Measurements from ENCODE around the gene ETHE1. TPM values are rescaled to one million over a fixed set of nuclear protein-coding genes. Genes with fewer than 3 reads are reported as not detected.
"Not testable (repeated sequence)": the region's sequence is repeated elsewhere in the genome, so short reads cannot be mapped to it uniquely, and the experiment has no call there.

ETHE1 gene
- total RNA-seq, 5 donors from 2014 or later (not counting 1 experiment from before 2014, with no cell fraction given), result 19.1 to 39.4 (median 34.7) TPM

GRCh38 chr19:43527860-43528622 is 1.0 kb upstream of the ETHE1 start:
- no peak overlapping the region for H3K27ac Mint-ChIP-seq
- POLR2A ChIA-PET, result interaction anchor here in 1 of 2 donors (0.7 to 1.0 kb wide), 2 partner anchors 89 to 227 kb away, joined by 5 to 6 read pairs; partner anchors contain the start of gene SMG9
- Histone ChIP-seq H3K4me3 (ENCODE audit: control insufficient read depth in 1 of 2, extremely low read depth in 1 of 2, low read length in 1 of 2) (no peak overlapping the region), H3K9me3 (no peaks in the 10 kb centered on the region), H3K4me1 (ENCODE audit: control insufficient read depth in 1 of 2, extremely low read depth in 1 of 2, insufficient read depth in 2 of 2, low read length in 2 of 2) (peaks cover 9 to 41% of the 10 kb centered on the region in 2 experiments), H3K27ac (ENCODE audit: low read length) (no peak overlapping the region), H3K36me3 (ENCODE audit: control insufficient read depth in 2 of 2, extremely low read depth in 1 of 2, insufficient read depth in 1 of 2, low read length in 1 of 2) (no peaks in the 10 kb centered on the region), H3K27me3 (replicated peaks in 1 of 2; ENCODE audit: control insufficient read depth in 2 of 2, extremely low read depth in 1 of 2, insufficient read depth in 2 of 2, low read length in 1 of 2) (no peaks in the 10 kb centered on the region)
- H3K4me1 Mint-ChIP-seq, result peaks cover 28 to 38% (median 35%) of the 10 kb centered on the region in 3 donors
- no peaks in the 10 kb centered on the region for H3K27me3 Mint-ChIP-seq
- WGBS (ENCODE audit: insufficient coverage), result 90% methylated on average over 2 of the region's 13 CpGs
- no peak for DNase-seq
- peak overlapping the region in 2 of 3 donors; percentile 47 to 73 for H3K4me3 Mint-ChIP-seq
- CTCF ChIA-PET, result interaction anchor here (0.6 to 1.5 kb wide), 12 partner anchors 9 to 620 kb away, joined by 3 to 11 read pairs (median 3); no protein-coding TSS in a partner anchor
- no peaks in the 10 kb centered on the region for H3K9me3 Mint-ChIP-seq
- no peaks in the 10 kb centered on the region for H3K36me3 Mint-ChIP-seq
- no peak for ATAC-seq (replicated peaks in 1 of 4)

GRCh38 chr19:43525836-43526771 is 897 bp downstream of the ETHE1 start:
- DNase-seq (peak in 6 of 35 experiments; percentile 9 to 43 (median 22)), ATAC-seq (replicated peaks in 1 of 4) (peak in 3 of 4 experiments; percentile 29 to 32 (median 31))
- Mint-ChIP-seq H3K27ac (peak overlapping the region; percentile 86 to 88), H3K4me3 (peak overlapping the region; percentile 73 to 89 (median 74)), H3K27me3 (no peaks in the 10 kb centered on the region), H3K4me1 (peaks cover 23 to 34% (median 28%) of the 10 kb centered on the region in 3 donors), H3K9me3 (no peaks in the 10 kb centered on the region), H3K36me3 (peaks cover 3% of the 10 kb centered on the region)
- no peaks in the 10 kb centered on the region for H3K9me3 ChIP-seq
- POLR2A ChIA-PET, result no interaction called here
- WGBS (ENCODE audit: insufficient coverage), result under 1% methylated on average over 20 of the region's 26 CpGs
- CTCF ChIA-PET, result interaction anchor here in 1 of 2 donors (1.1 to 2.9 kb wide), 4 partner anchors 22 to 87 kb away, joined by 3 to 12 read pairs (median 6); no protein-coding TSS in a partner anchor
- H3K4me3 ChIP-seq (ENCODE audit: control insufficient read depth in 1 of 2, extremely low read depth in 1 of 2, low read length in 1 of 2), result peak overlapping the region; percentile 81 to 93
- H3K36me3 ChIP-seq (ENCODE audit: control insufficient read depth in 2 of 2, extremely low read depth in 1 of 2, insufficient read depth in 1 of 2, low read length in 1 of 2), result peaks cover 0 to 9% of the 10 kb centered on the region in 2 donors
- H3K27ac ChIP-seq (ENCODE audit: low read length), result peak overlapping the region; percentile 66
- peaks cover 7 to 28% of the 10 kb centered on the region in 2 experiments for H3K4me1 ChIP-seq (ENCODE audit: control insufficient read depth in 1 of 2, extremely low read depth in 1 of 2, insufficient read depth in 2 of 2, low read length in 2 of 2)
- no peaks in the 10 kb centered on the region for H3K27me3 ChIP-seq (replicated peaks in 1 of 2; ENCODE audit: control insufficient read depth in 2 of 2, extremely low read depth in 1 of 2, insufficient read depth in 2 of 2, low read length in 1 of 2)

GRCh38 chr19:43524922-43525835 is 1.8 kb downstream of the ETHE1 start:
- Mint-ChIP-seq H3K4me3 (peak overlapping the region; percentile 73 to 89 (median 74)), H3K27me3 (no peaks in the 10 kb centered on the region), H3K4me1 (peaks cover 23 to 34% (median 28%) of the 10 kb centered on the region in 3 donors), H3K9me3 (no peaks in the 10 kb centered on the region), H3K36me3 (peaks cover 3% of the 10 kb centered on the region), H3K27ac (peak overlapping the region; percentile 86 to 88)
- no peaks in the 10 kb centered on the region for H3K9me3 ChIP-seq
- peak; percentile 59 to 72 (median 66) for ATAC-seq (replicated peaks in 1 of 4)
- peak overlapping the region; percentile 81 to 93 for H3K4me3 ChIP-seq (ENCODE audit: control insufficient read depth in 1 of 2, extremely low read depth in 1 of 2, low read length in 1 of 2)
- POLR2A ChIA-PET, result interaction anchor here in 1 of 2 donors (0.6 kb wide), 1 partner anchor 64 kb away, joined by 3 read pairs; no protein-coding TSS in a partner anchor
- H3K4me1 ChIP-seq (ENCODE audit: control insufficient read depth in 1 of 2, extremely low read depth in 1 of 2, insufficient read depth in 2 of 2, low read length in 2 of 2), result peaks cover 7 to 28% of the 10 kb centered on the region in 2 experiments
- no peaks in the 10 kb centered on the region for H3K27me3 ChIP-seq (replicated peaks in 1 of 2; ENCODE audit: control insufficient read depth in 2 of 2, extremely low read depth in 1 of 2, insufficient read depth in 2 of 2, low read length in 1 of 2)
- peaks cover 0 to 11% of the 10 kb centered on the region in 2 donors for H3K36me3 ChIP-seq (ENCODE audit: control insufficient read depth in 2 of 2, extremely low read depth in 1 of 2, insufficient read depth in 1 of 2, low read length in 1 of 2)
- peak in 6 of 35 experiments; percentile 13 to 58 (median 27) for DNase-seq
- H3K27ac ChIP-seq (ENCODE audit: low read length), result peak overlapping the region; percentile 66
- WGBS (ENCODE audit: insufficient coverage), result 3% methylated on average over 8 of the region's 12 CpGs
- CTCF ChIA-PET, result interaction anchor here (0.6 to 2.9 kb wide), 14 partner anchors 15 to 93 kb away, joined by 3 to 12 read pairs (median 4); no protein-coding TSS in a partner anchor

- H3K36me3 ChIP-seq (ENCODE audit: control insufficient read depth in 2 of 2, extremely low read depth in 1 of 2, insufficient read depth in 1 of 2, low read length in 1 of 2), result peaks cover 0 to 14% of the 10 kb centered on the region in 2 donors
- H3K4me1 ChIP-seq (ENCODE audit: control insufficient read depth in 1 of 2, extremely low read depth in 1 of 2, insufficient read depth in 2 of 2, low read length in 2 of 2), result peaks cover 10 to 35% of the 10 kb centered on the region in 2 experiments
- H3K4me3 Mint-ChIP-seq; H3K36me3 Mint-ChIP-seq; H3K9me3 ChIP-seq; DNase-seq; H3K27ac ChIP-seq (ENCODE audit: low read length); H3K4me3 ChIP-seq (ENCODE audit: control insufficient read depth in 1 of 2, extremely low read depth in 1 of 2, low read length in 1 of 2); H3K27me3 Mint-ChIP-seq; ATAC-seq (replicated peaks in 1 of 4); H3K9me3 Mint-ChIP-seq; H3K27me3 ChIP-seq (replicated peaks in 1 of 2; ENCODE audit: control insufficient read depth in 2 of 2, extremely low read depth in 1 of 2, insufficient read depth in 2 of 2, low read length in 1 of 2): not testable (repeated sequence)
- WGBS (ENCODE audit: insufficient coverage), result 100% methylated on average over 7 of the region's 8 CpGs
- ChIA-PET POLR2A (interaction anchor here (0.7 kb wide), 2 partner anchors 82 to 142 kb away, joined by 3 to 5 read pairs; no protein-coding TSS in a partner anchor), CTCF (interaction anchor here in 1 of 2 donors (2.9 kb wide), 1 partner anchor 84 kb away, joined by 9 read pairs; no protein-coding TSS in a partner anchor)
- H3K27ac Mint-ChIP-seq, result peak overlapping the region in 1 of 2 donors; percentile 86
- H3K4me1 Mint-ChIP-seq, result peaks cover 28 to 41% (median 32%) of the 10 kb centered on the region in 3 donors
These were observed 3.3 kb downstream of the ETHE1 start for GRCh38 chr19:43523696-43524095.

DNA sequence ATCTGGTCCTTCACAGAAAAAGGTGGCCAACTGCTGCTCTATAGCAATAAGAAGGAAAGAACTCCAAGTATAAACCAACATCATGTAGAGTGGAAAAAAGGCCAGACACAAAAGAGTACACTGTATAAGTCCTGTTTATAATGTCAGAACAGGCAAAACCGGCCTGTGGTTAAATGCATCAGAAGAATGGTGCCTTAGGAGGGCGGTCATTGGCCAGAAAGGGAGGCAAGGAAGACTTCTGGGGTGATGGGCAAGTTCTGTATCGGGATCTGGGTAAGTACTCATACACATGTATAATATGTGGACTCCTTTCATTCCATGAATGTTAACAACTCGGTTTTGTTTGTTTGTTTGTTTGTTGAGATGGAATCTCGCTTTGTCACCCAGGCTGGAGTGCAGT is 4.1 kb downstream of the ETHE1 start:
- Histone ChIP-seq H3K27ac (ENCODE audit: low read length) (no peak overlapping the region), H3K4me3 (ENCODE audit: control insufficient read depth in 1 of 2, extremely low read depth in 1 of 2, low read length in 1 of 2) (no peak overlapping the region), H3K27me3 (replicated peaks in 1 of 2; ENCODE audit: control insufficient read depth in 2 of 2, extremely low read depth in 1 of 2, insufficient read depth in 2 of 2, low read length in 1 of 2) (no peaks in the 10 kb centered on the region), H3K4me1 (ENCODE audit: control insufficient read depth in 1 of 2, extremely low read depth in 1 of 2, insufficient read depth in 2 of 2, low read length in 2 of 2) (peaks cover 10 to 35% of the 10 kb centered on the region in 2 experiments), H3K9me3 (no peaks in the 10 kb centered on the region), H3K36me3 (ENCODE audit: control insufficient read depth in 2 of 2, extremely low read depth in 1 of 2, insufficient read depth in 1 of 2, low read length in 1 of 2) (peaks cover 0 to 14% of the 10 kb centered on the region in 2 donors)
- H3K4me3 Mint-ChIP-seq, result no peak overlapping the region
- H3K27ac Mint-ChIP-seq, result peak overlapping the region; percentile 50 to 80
- DNase-seq, result no peak
- POLR2A ChIA-PET, result interaction anchor here in 1 of 2 donors (0.7 kb wide), 1 partner anchor 143 kb away, joined by 3 read pairs; no protein-coding TSS in a partner anchor
- WGBS (ENCODE audit: insufficient coverage), result no CpG with 5 or more reads among the region's 5 CpGs
- H3K36me3 Mint-ChIP-seq, result peaks cover 7% of the 10 kb centered on the region
- H3K27me3 Mint-ChIP-seq, result no peaks in the 10 kb centered on the region
- CTCF ChIA-PET, result interaction anchor here (0.9 to 1.8 kb wide), 2 partner anchors 72 to 76 kb away, joined by 3 to 4 read pairs; no protein-coding TSS in a partner anchor
- H3K9me3 Mint-ChIP-seq, result no peaks in the 10 kb centered on the region
- ATAC-seq (replicated peaks in 1 of 4), result no peak
- H3K4me1 Mint-ChIP-seq, result peaks cover 27 to 41% (median 34%) of the 10 kb centered on the region in 3 donors

Data from T-cell (primary cell).